CD4-positive, alpha-beta T cell (primary cell): ENCODE data around the gene SPRED2. TPM values are rescaled to one million over a fixed set of nuclear protein-coding genes. Genes with fewer than 3 reads are reported as not detected.

Experiments
- ATAC-seq: fragments of 200-7000 bp; cut with Tn5 transposase; one replicate; pipeline ENCODE4 v1.10.0; 2022; ENCODE audit warnings: mild to moderate bottlenecking; ENCODE audit not compliant: poor library complexity
- CTCF ChIA-PET: fragments of 350-600 bp; sonication (Branson Sonifier 250); formaldehyde crosslinking; loops from one replicate; lab custom pipeline; 2021; ENCODE audit warnings: antibody characterized with exemption, inconsistent platforms; lab: Charles Lee
- POLR2A ChIA-PET: fragments of 350-600 bp; sonication (Branson Sonifier 250); formaldehyde crosslinking; loops from one replicate; lab custom pipeline; 2021; ENCODE audit warnings: antibody characterized with exemption, inconsistent platforms; lab: Charles Lee
- DNase-seq, 14 experiments: peaks; one replicate each; pipeline ENCODE4 v3.0.0-alpha.2; 2013 to 2020; ENCODE audit warnings: mixed read lengths in 2 of 14
- H3K27ac ChIP-seq, 2 donors: one replicate each; pipeline versions ENCODE4 v1.5.1 to v1.7.0; 2013; ENCODE audit warnings: low read length in 2 of 2, low read depth in 1 of 2, mild to moderate bottlenecking in 1 of 2
- H3K27me3 ChIP-seq, 2 experiments: 1 replicate in 1 of 2; 2 replicates in 1 of 2; pipeline versions ENCODE4 v1.6.1 to v1.7.0; 2013; ENCODE audit warnings: low read length in 2 of 2, control low read depth in 1 of 2, mild to moderate bottlenecking in 1 of 2, moderate library complexity in 1 of 2; ENCODE audit not compliant: insufficient read depth in 2 of 2, control insufficient read depth in 1 of 2
- H3K36me3 ChIP-seq: one replicate; pipeline ENCODE4 v1.6.1; 2013; ENCODE audit warnings: low read length, control low read depth; ENCODE audit not compliant: insufficient read depth
- H3K4me1 ChIP-seq: one replicate; pipeline ENCODE4 v1.6.1; 2013; ENCODE audit warnings: low read length, control low read depth; ENCODE audit not compliant: insufficient read depth
- H3K4me3 ChIP-seq: one replicate; pipeline ENCODE4 v1.5.1; 2013; ENCODE audit warnings: mild to moderate bottlenecking, low read length, moderate library complexity
- H3K9me3 ChIP-seq, 2 experiments: 1 replicate in 1 of 2; 2 replicates in 1 of 2; pipeline versions ENCODE4 v1.6.1 to v1.7.0; 2013; ENCODE audit warnings: low read length in 2 of 2, mild to moderate bottlenecking in 2 of 2, control low read depth in 1 of 2, moderate library complexity in 1 of 2; ENCODE audit not compliant: control insufficient read depth in 1 of 2, insufficient read depth in 1 of 2
- H3K27ac Mint-ChIP-seq: one replicate; pipeline ENCODE4 v1.8.0; 2020; ENCODE audit warnings: mixed read lengths
- H3K27me3 Mint-ChIP-seq: one replicate; pipeline ENCODE4 v1.8.0; 2021; ENCODE audit warnings: mixed read lengths
- H3K36me3 Mint-ChIP-seq: one replicate; pipeline ENCODE4 v1.8.0; 2021; ENCODE audit warnings: low read depth, mixed read lengths
- H3K4me1 Mint-ChIP-seq: one replicate; pipeline ENCODE4 v1.8.0; 2021; ENCODE audit warnings: low read depth, mixed read lengths
- H3K4me3 Mint-ChIP-seq: one replicate; pipeline ENCODE4 v1.8.0; 2020; ENCODE audit warnings: mild to moderate bottlenecking, mixed read lengths
- H3K9me3 Mint-ChIP-seq: one replicate; pipeline ENCODE4 v1.8.0; 2020; ENCODE audit warnings: mixed read lengths
- intact Hi-C, 2 experiments: fragments of 100-400 bp; cut with DNase I in 1 of 2; cut with micrococcal nuclease in 1 of 2; formaldehyde crosslinking; loops; one replicate each; pipeline versions ENCODE4 v1.15.1 to v1.9.0; 2023 to 2025; cut with DNase I, micrococcal nuclease
- total RNA-seq, 174 experiments: library from RNA in 2 of 174; stranded (reverse) in 2 of 174; gene quantifications; one replicate each; pipeline ENCODE4 v1.2.3 and lab custom pipeline; 2021 to 2026
- TF ChIP-seq, protein P1 (sequence below): fragments of 200-600 bp; IDR thresholded peaks from one replicate; pipeline ENCODE4 v1.8.0; 2022; ENCODE audit warnings: antibody characterized with exemption, mild to moderate bottlenecking

SPRED2 gene
- total RNA-seq, 2 experiments from 2014 or later = 2.5 to 2.8 TPM

DNA sequence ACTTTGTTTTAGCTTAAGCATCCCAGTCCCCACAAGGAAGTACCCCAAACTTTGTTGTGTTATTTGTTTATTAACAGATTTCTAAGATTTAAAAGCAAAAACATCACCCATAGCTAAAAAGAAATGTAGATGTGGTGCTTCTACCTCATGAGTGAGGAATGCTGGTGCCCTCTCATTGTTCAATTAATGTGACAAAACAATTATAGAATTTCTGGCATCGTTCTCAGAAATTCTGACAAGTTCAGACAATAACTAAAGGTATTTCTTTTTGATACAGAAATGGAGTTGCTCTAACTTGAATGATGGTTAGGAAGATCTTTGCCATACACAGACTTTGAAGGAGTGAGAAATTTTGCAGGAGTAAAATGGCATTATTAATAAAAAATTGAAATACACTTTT is 42.9 kb downstream of the SPRED2 start:
- Mint-ChIP-seq H3K4me3 (no peak overlapping the region), H3K27me3 (no peaks in the 10 kb centered on the region), H3K4me1 (no peaks in the 10 kb centered on the region), H3K27ac (no peak overlapping the region), H3K9me3 (no peaks in the 10 kb centered on the region), H3K36me3 (no peaks in the 10 kb centered on the region)
- ATAC-seq = no peak
- Histone ChIP-seq H3K36me3 (no peaks in the 10 kb centered on the region), H3K27ac (no peak overlapping the region), H3K4me3 (no peak overlapping the region), H3K9me3 (no peaks in the 10 kb centered on the region), H3K4me1 (peaks cover 3% of the 10 kb centered on the region), H3K27me3 (no peaks in the 10 kb centered on the region)
- ChIA-PET POLR2A (no interaction called here), CTCF (no interaction called here)
- DNase-seq = no peak
- TF ChIP-seq, protein P1, sequence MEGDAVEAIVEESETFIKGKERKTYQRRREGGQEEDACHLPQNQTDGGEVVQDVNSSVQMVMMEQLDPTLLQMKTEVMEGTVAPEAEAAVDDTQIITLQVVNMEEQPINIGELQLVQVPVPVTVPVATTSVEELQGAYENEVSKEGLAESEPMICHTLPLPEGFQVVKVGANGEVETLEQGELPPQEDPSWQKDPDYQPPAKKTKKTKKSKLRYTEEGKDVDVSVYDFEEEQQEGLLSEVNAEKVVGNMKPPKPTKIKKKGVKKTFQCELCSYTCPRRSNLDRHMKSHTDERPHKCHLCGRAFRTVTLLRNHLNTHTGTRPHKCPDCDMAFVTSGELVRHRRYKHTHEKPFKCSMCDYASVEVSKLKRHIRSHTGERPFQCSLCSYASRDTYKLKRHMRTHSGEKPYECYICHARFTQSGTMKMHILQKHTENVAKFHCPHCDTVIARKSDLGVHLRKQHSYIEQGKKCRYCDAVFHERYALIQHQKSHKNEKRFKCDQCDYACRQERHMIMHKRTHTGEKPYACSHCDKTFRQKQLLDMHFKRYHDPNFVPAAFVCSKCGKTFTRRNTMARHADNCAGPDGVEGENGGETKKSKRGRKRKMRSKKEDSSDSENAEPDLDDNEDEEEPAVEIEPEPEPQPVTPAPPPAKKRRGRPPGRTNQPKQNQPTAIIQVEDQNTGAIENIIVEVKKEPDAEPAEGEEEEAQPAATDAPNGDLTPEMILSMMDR = no peak
- intact Hi-C loops = no loop called here

DNA sequence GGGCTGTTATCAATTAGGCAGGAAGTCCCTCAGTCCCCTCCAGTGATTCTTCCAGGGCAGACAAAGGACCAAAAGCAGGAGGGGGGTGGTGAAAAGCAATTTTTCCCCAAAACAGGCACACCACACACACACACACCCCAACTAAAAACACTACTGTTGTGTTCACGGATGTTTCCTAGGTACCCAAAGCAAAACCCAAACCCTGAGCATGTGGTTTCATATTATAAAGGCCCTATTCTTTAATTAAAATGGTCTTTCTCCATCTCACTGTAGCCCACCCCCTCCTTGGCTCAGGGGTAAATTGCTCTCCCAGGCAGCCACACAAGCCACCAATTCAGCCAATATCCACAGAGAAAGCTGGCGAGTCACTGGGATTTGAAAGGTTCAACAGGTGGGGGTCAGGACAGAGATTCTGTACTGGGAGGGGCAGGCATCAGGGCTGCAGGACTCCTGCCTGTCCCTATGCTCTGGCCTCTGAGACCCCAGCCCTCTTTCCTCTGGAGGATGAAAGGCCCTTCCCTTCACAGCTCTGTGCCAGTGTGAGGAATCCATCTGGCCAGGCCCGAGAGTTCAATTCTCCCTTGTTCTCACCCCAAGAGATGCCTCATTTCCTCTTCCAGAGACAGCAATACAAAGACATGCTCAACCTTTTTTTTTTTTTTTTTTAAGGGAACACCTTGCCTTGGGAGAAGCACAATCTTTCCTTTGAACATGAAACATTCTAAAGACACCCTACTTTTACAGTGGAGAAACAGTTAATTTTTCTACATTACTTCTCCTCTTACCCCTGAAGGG is 43.6 kb downstream of the SPRED2 start:
- Histone ChIP-seq H3K4me3 (no peak overlapping the region), H3K27me3 (no peaks in the 10 kb centered on the region), H3K36me3 (no peaks in the 10 kb centered on the region), H3K4me1 (peaks cover 3% of the 10 kb centered on the region), H3K9me3 (no peaks in the 10 kb centered on the region), H3K27ac (no peak overlapping the region)
- TF ChIP-seq, protein P1 = no peak
- Mint-ChIP-seq H3K4me1 (peaks cover under 1% of the 10 kb centered on the region), H3K9me3 (no peaks in the 10 kb centered on the region), H3K4me3 (no peak overlapping the region), H3K27me3 (no peaks in the 10 kb centered on the region), H3K36me3 (no peaks in the 10 kb centered on the region), H3K27ac (no peak overlapping the region)
- ChIA-PET CTCF (no interaction called here), POLR2A (no interaction called here)
- intact Hi-C loops = no loop called here
- no peak for DNase-seq
- no peak for ATAC-seq

DNA sequence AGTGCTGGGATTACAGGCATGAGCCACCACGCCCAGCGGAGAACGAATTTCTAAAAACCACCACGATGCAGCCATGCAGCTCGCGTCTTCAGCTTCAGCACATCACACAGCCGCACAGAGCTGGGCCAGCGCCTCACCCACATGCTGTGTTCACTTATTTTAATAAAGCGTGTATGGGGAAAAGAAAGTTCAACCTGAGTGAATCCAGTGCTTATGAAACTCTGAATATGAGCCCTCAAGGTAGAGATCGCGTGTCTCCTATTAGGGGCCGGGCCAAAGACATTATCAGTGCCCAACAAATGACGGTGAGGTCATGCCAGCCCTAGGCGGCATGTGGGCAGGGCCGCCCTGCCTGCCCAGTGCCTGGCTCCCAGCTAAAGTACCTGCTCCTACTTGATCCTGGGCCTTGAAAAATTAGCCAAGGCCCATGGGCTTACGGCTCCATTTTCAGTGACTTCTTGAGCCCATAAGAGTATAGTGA is 44.3 kb downstream of the SPRED2 start:
- H3K27me3 Mint-ChIP-seq = no peaks in the 10 kb centered on the region
- H3K27ac Mint-ChIP-seq = no peak overlapping the region
- DNase-seq (no peak), ATAC-seq (no peak)
- intact Hi-C loops = no loop called here
- TF ChIP-seq, protein P1 = no peak
- H3K9me3 Mint-ChIP-seq = no peaks in the 10 kb centered on the region
- no peaks in the 10 kb centered on the region for H3K36me3 Mint-ChIP-seq
- ChIA-PET POLR2A (no interaction called here), CTCF (no interaction called here)
- H3K4me3 Mint-ChIP-seq = no peak overlapping the region
- peaks cover 8% of the 10 kb centered on the region for H3K4me1 Mint-ChIP-seq
- Histone ChIP-seq H3K4me1 (peaks cover 6% of the 10 kb centered on the region), H3K27ac (no peak overlapping the region), H3K9me3 (no peaks in the 10 kb centered on the region), H3K4me3 (no peak overlapping the region), H3K27me3 (no peaks in the 10 kb centered on the region), H3K36me3 (no peaks in the 10 kb centered on the region)
